Lung (tissue), 12 donors: ENCODE measurements around the gene ALDH18A1. TPM values are rescaled to one million over a fixed set of nuclear protein-coding genes. Genes with fewer than 3 reads are reported as not detected.
A peak's percentile ranks its signal among the peaks of the same experiment; 100 is the strongest.

ENCODE experiments used
- ATAC-seq: fragments of 200-7000 bp; cut with Tn5 transposase; one replicate; pipeline ENCODE4 v1.9.1; 2020; ENCODE audit warnings: moderate number of reproducible peaks; ENCODE audit not compliant: insufficient read depth, low FRiP score
- DNase-seq, 3 donors: peaks; one replicate each; pipeline ENCODE4 v3.0.0-alpha.2; 2013 to 2017
- H3K27ac ChIP-seq, 2 donors: one replicate each; pipeline ENCODE4 v1.5.1; 2013; ENCODE audit warnings: mild to moderate bottlenecking in 2 of 2, moderate library complexity in 2 of 2, control low read depth in 1 of 2, inconsistent platforms in 1 of 2, low read depth in 1 of 2, low read length in 1 of 2
- H3K27me3 ChIP-seq, 3 donors: one replicate each; pipeline ENCODE4 v1.5.1; 2013; ENCODE audit warnings: low read length in 2 of 3; ENCODE audit not compliant: control insufficient read depth in 3 of 3, insufficient read depth in 3 of 3
- H3K36me3 ChIP-seq, 4 donors: one replicate each; pipeline ENCODE4 v1.5.1; 2013; ENCODE audit warnings: low read length in 4 of 4, mild to moderate bottlenecking in 1 of 4, moderate library complexity in 1 of 4; ENCODE audit not compliant: control insufficient read depth in 4 of 4, insufficient read depth in 4 of 4
- H3K4me1 ChIP-seq, 5 donors: one replicate each; pipeline ENCODE4 v1.5.1; 2013; ENCODE audit warnings: low read length in 5 of 5, mild to moderate bottlenecking in 2 of 5, moderate library complexity in 1 of 5; ENCODE audit not compliant: control insufficient read depth in 5 of 5, insufficient read depth in 5 of 5
- H3K4me3 ChIP-seq: one replicate; pipeline ENCODE4 v1.5.1; 2013; ENCODE audit warnings: mild to moderate bottlenecking, control low read depth, moderate library complexity
- H3K9ac ChIP-seq, 2 donors: one replicate each; pipeline ENCODE4 v1.5.1; 2013; ENCODE audit warnings: low read length in 2 of 2, control low read depth in 1 of 2; ENCODE audit not compliant: insufficient read depth in 1 of 2
- H3K9me3 ChIP-seq, 4 donors: one replicate each; pipeline ENCODE4 v1.5.1; 2013; ENCODE audit warnings: low read length in 3 of 4, mild to moderate bottlenecking in 1 of 4, moderate library complexity in 1 of 4; ENCODE audit not compliant: control insufficient read depth in 4 of 4, insufficient read depth in 3 of 4
- WGBS, 2 donors: extraction: QIAGEN DNeasy Blood & Tissue Kit; methylation state at CpG; one replicate each; pipeline ENCODE4 v1.1.7; 2013; 5-methylcytosine and 5-hydroxymethylcytosine counted together
- polyA plus RNA-seq, 2 donors: library from polyadenylated mRNA; stranded (reverse); fragments of 200-250 nt; gene quantifications; one replicate each; pipeline ENCODE4 v1.2.1, GENCODE V29; 2013
- total RNA-seq, 2 donors: library from RNA; depleted of rRNA in 1 of 2; stranded (reverse); fragments of >200 nt in 1 of 2; gene quantifications; one replicate each; pipeline ENCODE4 v1.2.1, GENCODE V29; 2014 to 2021
- TF ChIP-seq, protein P1 (sequence below): IDR thresholded peaks from 2 replicates; pipeline ENCODE4 v1.5.1; 2012; ENCODE audit warnings: mild to moderate bottlenecking; ENCODE audit errors: control extremely low read depth, extremely low read depth
- donor health status: control.
- donor health status: control.
- donor health status: Bipolar disorder and iron deficiency.
- donor health status: healthy.
- donor health status: DM: yes; HTN: yes; CAD: no.

The ALDH18A1 gene
- total and polyA plus RNA-seq, 4 donors = 12.6 to 44.5 (median 30.2) TPM

DNA sequence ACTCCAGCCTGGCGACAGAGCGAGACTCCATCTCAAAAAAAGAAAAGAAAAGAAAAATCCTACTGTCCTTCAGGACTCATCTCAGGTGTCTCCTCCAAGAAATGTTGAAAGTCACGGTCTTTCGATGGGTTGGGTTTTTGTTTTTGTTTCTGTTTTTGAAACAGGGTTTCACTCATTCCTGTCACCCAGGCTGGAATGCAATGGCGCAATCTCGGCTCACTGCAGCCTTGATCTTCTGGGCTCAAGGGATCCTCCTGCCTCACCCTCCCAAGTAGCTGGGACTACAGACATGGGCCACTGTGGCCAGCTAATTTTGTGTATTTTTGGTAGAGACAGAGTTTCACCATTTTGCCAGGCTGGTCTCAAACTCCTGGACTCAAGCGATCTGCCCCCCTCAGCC is 92.2 kb downstream of the ALDH18A1 start:
- ATAC-seq (no peak), DNase-seq (no peak)
- Histone ChIP-seq H3K27ac (no peak overlapping the region), H3K9me3 (no peaks in the 10 kb centered on the region), H3K4me1 (peaks cover 0 to 45% (median 17%) of the 10 kb centered on the region in 5 donors), H3K36me3 (no peaks in the 10 kb centered on the region), H3K4me3 (no peak overlapping the region), H3K9ac (no peak overlapping the region), H3K27me3 (no peaks in the 10 kb centered on the region)
- 91 to 95% methylated on average over 7 of the region's 7 CpGs for WGBS, 2 donors
- TF ChIP-seq, protein P1, sequence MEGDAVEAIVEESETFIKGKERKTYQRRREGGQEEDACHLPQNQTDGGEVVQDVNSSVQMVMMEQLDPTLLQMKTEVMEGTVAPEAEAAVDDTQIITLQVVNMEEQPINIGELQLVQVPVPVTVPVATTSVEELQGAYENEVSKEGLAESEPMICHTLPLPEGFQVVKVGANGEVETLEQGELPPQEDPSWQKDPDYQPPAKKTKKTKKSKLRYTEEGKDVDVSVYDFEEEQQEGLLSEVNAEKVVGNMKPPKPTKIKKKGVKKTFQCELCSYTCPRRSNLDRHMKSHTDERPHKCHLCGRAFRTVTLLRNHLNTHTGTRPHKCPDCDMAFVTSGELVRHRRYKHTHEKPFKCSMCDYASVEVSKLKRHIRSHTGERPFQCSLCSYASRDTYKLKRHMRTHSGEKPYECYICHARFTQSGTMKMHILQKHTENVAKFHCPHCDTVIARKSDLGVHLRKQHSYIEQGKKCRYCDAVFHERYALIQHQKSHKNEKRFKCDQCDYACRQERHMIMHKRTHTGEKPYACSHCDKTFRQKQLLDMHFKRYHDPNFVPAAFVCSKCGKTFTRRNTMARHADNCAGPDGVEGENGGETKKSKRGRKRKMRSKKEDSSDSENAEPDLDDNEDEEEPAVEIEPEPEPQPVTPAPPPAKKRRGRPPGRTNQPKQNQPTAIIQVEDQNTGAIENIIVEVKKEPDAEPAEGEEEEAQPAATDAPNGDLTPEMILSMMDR = no peak

- Histone ChIP-seq H3K9me3 (no peaks in the 10 kb centered on the region), H3K36me3 (no peaks in the 10 kb centered on the region), H3K4me3 (no peak overlapping the region), H3K4me1 (peaks cover 5 to 42% (median 14%) of the 10 kb centered on the region in 5 donors), H3K27me3 (no peaks in the 10 kb centered on the region), H3K27ac (peak overlapping the region in 1 of 2 donors; percentile 49), H3K9ac (no peak overlapping the region)
- DNase-seq = peak in 1 of 3 donors; percentile 27
- WGBS, 2 donors = 78 to 88% methylated on average over 7 of the region's 7 CpGs
- TF ChIP-seq, protein P1 = no peak
- ATAC-seq = no peak
These were observed 94.1 kb downstream of the ALDH18A1 start for GRCh38 chr10:95562341-95562965.

DNA sequence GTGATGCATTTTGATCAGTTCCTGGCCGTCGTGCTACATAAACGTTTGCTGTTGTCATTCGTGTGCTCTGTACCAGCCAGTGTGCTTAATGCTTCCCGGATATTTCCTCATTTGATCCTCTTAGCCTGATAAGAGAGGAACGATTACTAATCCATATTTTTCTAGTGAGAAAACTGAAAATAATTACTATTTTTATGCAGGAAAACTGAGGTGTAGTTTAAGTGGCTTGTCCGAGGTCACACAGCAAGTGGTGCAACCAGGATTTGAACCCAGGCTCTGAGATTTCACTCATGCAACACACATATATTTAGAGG is 94.7 kb downstream of the ALDH18A1 start:
- H3K36me3 ChIP-seq = no peaks in the 10 kb centered on the region
- H3K4me3 ChIP-seq = no peak overlapping the region
- DNase-seq (no peak), ATAC-seq (no peak)
- H3K4me1 ChIP-seq = peaks cover 9 to 42% (median 14%) of the 10 kb centered on the region in 5 donors
- TF ChIP-seq, protein P1 = no peak
- H3K9ac ChIP-seq = no peak overlapping the region
- no peaks in the 10 kb centered on the region for H3K9me3 ChIP-seq
- peak overlapping the region in 1 of 2 donors; percentile 34 for H3K27ac ChIP-seq
- no peaks in the 10 kb centered on the region for H3K27me3 ChIP-seq
- WGBS, 2 donors = 47 to 57% methylated on average over 7 of the region's 7 CpGs
